HEK293T (cell line): ENCODE measurements around the gene TRHDE.

Experiments
- CTCF ChIA-PET: fragments of 350-600 bp; formaldehyde crosslinking; extraction: SDS; loops from one replicate; lab custom pipeline; 2021; ENCODE audit warnings: antibody characterized with exemption, inconsistent platforms; lab: Yijun Ruan, JAX
- POLR2A ChIA-PET: fragments of 350-600 bp; formaldehyde crosslinking; extraction: SDS; loops from one replicate; lab custom pipeline; 2020; ENCODE audit warnings: antibody characterized with exemption, inconsistent platforms; lab: Yijun Ruan, JAX
- DNase-seq: peaks from one replicate; pipeline ENCODE4 v3.0.0; 2012; ENCODE audit warnings: mixed read lengths; ENCODE audit errors: extremely low spot score
- ARNT ChIP-seq: fragments of 450-650 bp; IDR thresholded peaks from 2 replicates; pipeline ENCODE4 v1.6.1; 2017; ENCODE audit warnings: mild to moderate bottlenecking
- BHLHE40 ChIP-seq: fragments of 450-650 bp; IDR thresholded peaks from 2 replicates; pipeline ENCODE4 v1.6.1; 2016; ENCODE audit warnings: mild to moderate bottlenecking, moderate library complexity, borderline replicate concordance
- CTBP1 ChIP-seq: fragments of 450-650 bp; IDR thresholded peaks from 2 replicates; pipeline ENCODE4 v1.6.1; 2016; ENCODE audit warnings: borderline replicate concordance
- ELF4 ChIP-seq: fragments of 450-650 bp; IDR thresholded peaks from 2 replicates; pipeline ENCODE4 v1.6.1; 2017; ENCODE audit warnings: antibody characterized with exemption
- FOXA1 ChIP-seq: fragments of 450-650 bp; IDR thresholded peaks from 2 replicates; pipeline ENCODE4 v1.6.1; 2016; ENCODE audit warnings: mild to moderate bottlenecking
- FOXK2 ChIP-seq: fragments of 450-650 bp; IDR thresholded peaks from 2 replicates; pipeline ENCODE4 v1.6.1; 2016; ENCODE audit warnings: mild to moderate bottlenecking
- FOXM1 ChIP-seq: fragments of 450-650 bp; IDR thresholded peaks from 2 replicates; pipeline ENCODE4 v1.6.1; 2017; ENCODE audit warnings: mild to moderate bottlenecking, borderline replicate concordance
- HDGF ChIP-seq: fragments of 450-650 bp; IDR thresholded peaks from 2 replicates; pipeline ENCODE4 v1.6.1; 2017; ENCODE audit warnings: antibody characterized with exemption, borderline replicate concordance
- L3MBTL2 ChIP-seq: fragments of 450-650 bp; conservative IDR thresholded peaks from 2 replicates; pipeline ENCODE4 v1.6.1; 2016; ENCODE audit warnings: mild to moderate bottlenecking
- LEF1 ChIP-seq: fragments of 450-650 bp; IDR thresholded peaks from 2 replicates; pipeline ENCODE4 v1.6.1; 2017; ENCODE audit warnings: mild to moderate bottlenecking, borderline replicate concordance
- NFRKB ChIP-seq: fragments of 450-650 bp; IDR thresholded peaks from 2 replicates; pipeline ENCODE4 v1.6.1; 2016; ENCODE audit warnings: mild to moderate bottlenecking, moderate library complexity
- SP1 ChIP-seq: fragments of 450-650 bp; IDR thresholded peaks from 2 replicates; pipeline ENCODE4 v1.6.1; 2017
- SUZ12 ChIP-seq: fragments of 450-650 bp; IDR thresholded peaks from 2 replicates; pipeline ENCODE4 v1.6.1; 2016; ENCODE audit warnings: mild to moderate bottlenecking
- TARDBP ChIP-seq: fragments of 450-650 bp; IDR thresholded peaks from 2 replicates; pipeline ENCODE4 v1.6.1; 2016
- ZNF384 ChIP-seq: fragments of 450-650 bp; IDR thresholded peaks from 2 replicates; pipeline ENCODE4 v1.6.1; 2016
- TF ChIP-seq, protein P1 (sequence below): fragments of 450-650 bp; IDR thresholded peaks from 2 replicates; pipeline ENCODE4 v1.6.1; 2016

Gene TRHDE

DNA sequence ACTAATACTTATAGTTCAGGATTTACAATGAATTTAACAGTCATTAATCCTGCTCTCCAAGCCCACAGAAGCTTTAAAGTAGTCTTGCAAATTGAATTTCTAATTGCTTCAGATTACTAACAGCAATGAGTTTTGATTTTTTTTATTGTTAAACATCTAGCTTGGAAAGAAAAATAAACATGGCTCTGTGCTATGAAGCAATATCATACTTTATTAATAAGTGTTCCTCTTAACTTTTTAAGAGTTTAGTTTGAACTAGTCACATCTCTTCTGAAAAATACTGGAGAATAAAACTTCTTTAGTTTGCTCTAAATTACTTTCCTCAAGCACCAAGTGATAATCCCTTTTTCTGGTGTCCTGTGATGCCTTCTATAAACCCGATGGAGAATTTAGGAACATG, 250.2 kb downstream of the TRHDE start:
- TF ChIP-seq FOXM1 (no peak), HDGF (no peak), SP1 (no peak), FOXA1 (no peak), NFRKB (no peak), LEF1 (no peak), SUZ12 (no peak), ELF4 (no peak), L3MBTL2 (no peak), TARDBP (no peak), ARNT (no peak), CTBP1 (no peak), ZNF384 (no peak), FOXK2 (no peak), BHLHE40 (no peak)
- TF ChIP-seq, protein P1, sequence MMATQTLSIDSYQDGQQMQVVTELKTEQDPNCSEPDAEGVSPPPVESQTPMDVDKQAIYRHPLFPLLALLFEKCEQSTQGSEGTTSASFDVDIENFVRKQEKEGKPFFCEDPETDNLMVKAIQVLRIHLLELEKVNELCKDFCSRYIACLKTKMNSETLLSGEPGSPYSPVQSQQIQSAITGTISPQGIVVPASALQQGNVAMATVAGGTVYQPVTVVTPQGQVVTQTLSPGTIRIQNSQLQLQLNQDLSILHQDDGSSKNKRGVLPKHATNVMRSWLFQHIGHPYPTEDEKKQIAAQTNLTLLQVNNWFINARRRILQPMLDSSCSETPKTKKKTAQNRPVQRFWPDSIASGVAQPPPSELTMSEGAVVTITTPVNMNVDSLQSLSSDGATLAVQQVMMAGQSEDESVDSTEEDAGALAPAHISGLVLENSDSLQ: no peak
- ChIA-PET POLR2A (no interaction called here), CTCF (no interaction called here)
- no peak for DNase-seq

DNA sequence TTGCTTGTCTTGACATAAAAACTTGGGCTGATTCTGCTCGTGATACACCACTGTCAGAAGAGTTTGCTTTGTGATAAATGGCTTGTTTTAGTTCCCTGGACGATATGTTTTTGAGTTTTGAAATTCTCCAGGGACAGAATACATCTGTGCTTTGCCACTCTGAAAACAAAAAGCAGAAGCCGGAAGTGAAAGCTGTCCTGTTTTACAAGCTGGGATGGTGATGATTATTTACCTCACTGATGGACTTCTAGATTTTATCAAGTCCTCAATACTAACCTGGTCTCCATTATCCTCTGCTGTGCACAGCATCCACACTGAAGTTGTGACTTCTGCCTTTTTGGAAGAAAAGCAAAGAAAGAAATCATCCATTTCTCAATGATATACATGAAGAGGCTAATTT, 251.6 kb downstream of the TRHDE start:
- ChIA-PET POLR2A (no interaction called here), CTCF (no interaction called here)
- TF ChIP-seq NFRKB (no peak), CTBP1 (no peak), FOXK2 (no peak), SUZ12 (no peak), L3MBTL2 (no peak), ARNT (no peak), ELF4 (no peak), BHLHE40 (no peak), LEF1 (no peak)
- TF ChIP-seq, protein P1: no peak
- no peak for DNase-seq

DNA sequence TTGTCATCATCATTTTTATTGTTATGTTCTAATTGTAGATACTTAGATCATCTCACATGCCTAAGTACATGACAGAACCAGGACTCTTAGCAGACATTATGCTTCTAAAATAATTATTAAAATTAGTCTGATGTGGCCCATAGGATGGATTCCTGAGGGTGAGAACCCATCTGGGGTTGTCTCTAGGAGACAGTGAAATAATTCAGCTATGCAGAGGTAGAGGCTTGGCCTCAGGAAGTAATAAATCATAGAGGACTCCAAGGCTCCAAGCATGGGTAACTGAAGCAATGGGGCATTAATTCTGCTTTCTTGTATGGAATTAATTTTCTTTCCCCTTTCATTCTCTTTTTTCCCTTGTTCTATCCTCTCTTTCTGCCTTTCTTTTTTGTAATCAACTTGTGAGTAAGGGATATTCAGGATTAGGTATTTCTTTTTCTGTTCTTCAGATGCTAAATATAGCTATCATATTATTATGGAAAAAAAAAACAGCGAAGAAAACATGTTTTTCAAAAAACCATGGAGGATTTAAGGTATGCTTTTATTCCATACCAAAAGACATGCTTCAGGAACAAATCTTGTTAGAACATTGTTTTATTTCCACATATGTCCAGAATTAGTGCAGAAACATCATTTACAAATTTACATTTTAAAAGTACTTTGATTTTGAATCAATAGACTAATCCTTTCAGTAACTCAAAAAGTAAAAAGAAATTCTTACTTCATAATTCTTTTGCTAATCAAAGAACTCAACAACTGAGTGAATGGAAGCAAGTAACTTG, 263.2 kb downstream of the TRHDE start:
- no peak for DNase-seq
- ChIA-PET POLR2A (no interaction called here), CTCF (no interaction called here)
- TF ChIP-seq FOXA1 (no peak), TARDBP (no peak), FOXK2 (no peak), CTBP1 (no peak), ARNT (no peak), BHLHE40 (no peak), ZNF384 (no peak), NFRKB (no peak), LEF1 (no peak), HDGF (no peak), ELF4 (no peak), FOXM1 (no peak), L3MBTL2 (no peak), SP1 (no peak)
- TF ChIP-seq, protein P1: no peak

DNA sequence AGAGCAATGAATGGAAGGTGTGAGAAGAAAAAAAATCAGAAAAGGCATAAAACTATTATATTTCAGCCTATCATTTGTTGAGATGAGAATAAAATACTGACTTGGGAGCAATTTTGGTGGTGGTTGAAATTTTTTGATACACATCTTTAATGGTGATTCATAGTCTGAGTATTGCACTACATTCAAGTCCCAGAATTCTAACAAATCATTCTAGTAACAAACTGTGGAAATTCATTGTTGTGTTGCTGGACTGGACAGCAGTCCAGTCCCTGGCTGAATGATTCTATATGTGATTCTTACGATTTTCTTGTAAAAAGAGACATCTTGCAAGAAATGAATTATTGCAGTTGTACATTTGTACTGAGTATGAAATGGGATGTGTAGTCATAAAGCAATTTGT, 268.6 kb downstream of the TRHDE start:
- ChIA-PET POLR2A (no interaction called here), CTCF (no interaction called here)
- DNase-seq: no peak
- TF ChIP-seq SP1 (no peak), ZNF384 (no peak), TARDBP (no peak)

DNA sequence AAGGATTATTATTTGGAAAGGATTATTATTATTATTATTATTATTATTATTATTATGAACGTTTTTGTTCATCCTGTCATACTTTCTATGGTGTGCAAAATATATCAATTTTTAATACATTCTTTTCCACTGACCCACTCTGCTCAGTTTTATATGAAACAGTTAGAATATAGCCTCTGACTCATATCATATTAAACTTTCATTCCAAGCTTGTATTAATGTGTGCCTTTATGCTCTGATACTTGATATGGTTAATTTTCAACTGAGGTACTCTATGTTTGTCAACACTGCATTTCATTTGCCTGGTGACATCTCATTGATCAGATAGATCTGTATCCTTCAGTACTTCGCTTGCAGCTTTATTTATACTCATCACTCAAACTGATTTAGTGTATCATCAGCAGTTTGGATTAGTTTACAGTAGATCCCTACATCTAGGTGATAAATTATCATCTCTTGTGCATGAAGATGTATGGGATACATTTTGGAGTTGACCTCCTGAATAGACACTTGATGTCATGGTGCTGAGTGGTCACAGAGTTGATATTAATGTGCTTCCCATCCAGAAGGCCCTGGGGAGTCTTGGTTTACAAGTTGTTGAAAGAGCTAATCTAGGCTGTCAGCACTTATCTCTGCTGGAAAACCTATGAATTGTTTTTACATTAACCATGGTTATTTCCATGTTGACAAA, 271.8 kb downstream of the TRHDE start:
- peak; percentile 24 for DNase-seq
- TF ChIP-seq HDGF (no peak), FOXM1 (0 out of 2 replicates have a peak, but pooled peaks have one; percentile 2), ELF4 (no peak), L3MBTL2 (no peak), FOXA1 (no peak), TARDBP (no peak), FOXK2 (peak; percentile 62; the same call in 1 of the 2 replicates), CTBP1 (peak; percentile 99), ARNT (peak; percentile 56), NFRKB (no peak), ZNF384 (no peak), BHLHE40 (no peak), LEF1 (peak; percentile 99), SP1 (no peak), SUZ12 (no peak)
- TF ChIP-seq, protein P1: peak; percentile 97
- POLR2A ChIA-PET: no interaction called here
- CTCF ChIA-PET: no interaction called here
